ENCODE measurements around the gene CPA5. TPM values are rescaled to one million over a fixed set of nuclear protein-coding genes. Genes with fewer than 3 reads are reported as not detected.

The CPA5 gene
- total and polyA plus RNA-seq, 2 of the 8 experiments (the other 6 are each of a cell fraction or from before 2014, with no cell fraction given), result 0.12 TPM; not detected in 1

DNA sequence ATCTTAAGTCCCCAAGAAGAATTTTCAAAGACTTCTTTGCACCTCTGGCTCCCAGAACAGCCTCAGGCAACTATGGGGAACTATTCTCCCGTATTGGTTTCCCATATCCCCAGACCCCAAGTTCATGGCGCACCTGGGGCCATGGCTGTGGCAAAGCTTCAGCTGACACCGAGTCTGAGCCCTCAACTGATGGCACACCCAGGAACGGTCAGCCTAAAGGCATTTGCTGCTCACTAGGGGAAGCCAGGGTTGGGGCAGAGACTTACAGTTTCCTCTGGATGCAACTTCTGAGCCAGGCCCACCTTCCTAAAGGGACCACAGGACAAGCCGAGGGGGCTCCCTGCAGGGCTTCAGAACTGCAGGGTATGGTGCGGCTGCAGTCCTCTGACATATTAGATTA lies 21.9 kb downstream of the CPA5 start:
- DNase-seq (ENCODE audit: low read depth in 1 of 2, low spot score in 2 of 2) (no peak), FAIRE-seq (no peak)
- Histone ChIP-seq H2AK5ac (ENCODE audit: low read depth, low read length) (no peak overlapping the region), H3K79me2 (ENCODE audit: control insufficient read depth in 1 of 2, insufficient read depth in 2 of 2, low read length in 2 of 2) (no peaks in the 10 kb centered on the region), H3K27me3 (replicated peaks in 1 of 4; ENCODE audit: control insufficient read depth in 3 of 4, extremely low read depth in 1 of 4, insufficient read depth in 3 of 4, low read length in 3 of 4) (no peaks in the 10 kb centered on the region; a peak in 1 of 7 replicates), H3K4me2 (ENCODE audit: insufficient read depth in 1 of 2, low read depth in 2 of 2, low read length in 2 of 2) (no peak overlapping the region), H2BK5ac (ENCODE audit: low read depth, low read length) (no peak overlapping the region), H2BK15ac (ENCODE audit: low read length) (no peak overlapping the region), H3K4ac (replicated peaks; ENCODE audit: insufficient read length, low read depth, low read length) (no peak overlapping the region), H3K4me1 (replicated peaks in 1 of 4; ENCODE audit: control insufficient read depth in 3 of 4, insufficient read depth in 4 of 4, low read length in 3 of 4) (peaks cover 0 to 6% (median 0%) of the 10 kb centered on the region in 4 experiments; a peak in 2 of 7 replicates), H3K27ac (ENCODE audit: low read depth, low read length) (no peak overlapping the region), H3K23ac (ENCODE audit: insufficient read length) (no peak overlapping the region), H2BK120ac (replicated peaks; ENCODE audit: low read depth, low read length) (no peak overlapping the region), H2BK20ac (ENCODE audit: low read length) (no peak overlapping the region), H3K4me3 (ENCODE audit: extremely low read depth in 1 of 4, insufficient read depth in 2 of 4, low read depth in 3 of 4, low read length in 4 of 4) (no peak overlapping the region), H2BK12ac (ENCODE audit: low read depth, low read length) (no peak overlapping the region), H4K8ac (ENCODE audit: extremely low read depth, insufficient read depth, low read length) (no peak overlapping the region), H4K5ac (ENCODE audit: insufficient read length, low read depth, low read length) (no peak overlapping the region), H3K14ac (ENCODE audit: insufficient read length) (no peak overlapping the region), H3K36me3 (ENCODE audit: control insufficient read depth in 2 of 4, insufficient read depth in 4 of 4, low read length in 3 of 4) (no peaks in the 10 kb centered on the region), H3K18ac (ENCODE audit: extremely low read depth, low read length) (no peak overlapping the region), H3K56ac (replicated peaks; ENCODE audit: insufficient read length, low read depth, low read length) (no peak overlapping the region), H4K91ac (replicated peaks; ENCODE audit: insufficient read length, low read length) (peak overlapping the region; percentile 26), H2AFZ (ENCODE audit: low read length) (0 out of 2 replicates have a peak overlapping the region, but pooled peaks have one; percentile 22), H4K20me1 (replicated peaks in 1 of 2; ENCODE audit: control insufficient read depth in 1 of 2, insufficient read depth in 2 of 2, low read length in 2 of 2) (no peaks in the 10 kb centered on the region), H3K23me2 (ENCODE audit: low read depth, low read length) (no peaks in the 10 kb centered on the region), H3K79me1 (ENCODE audit: low read depth, low read length) (no peaks in the 10 kb centered on the region), H3K9ac (replicated peaks in 1 of 4; ENCODE audit: extremely low read depth in 1 of 4, low read depth in 3 of 4, low read length in 3 of 4) (no peak overlapping the region), H3K9me3 (ENCODE audit: insufficient read depth in 2 of 2, low read depth in 1 of 2, low read length in 1 of 2) (no peaks in the 10 kb centered on the region)
- WGBS, 2 experiments (ENCODE audit: extremely low coverage in 1 of 2, insufficient coverage in 1 of 2, insufficient read length in 1 of 2, insufficient replicate concordance in 2 of 2, low coverage in 1 of 2, low lambda C conversion rate in 2 of 2, missing lambda C conversion rate in 1 of 2), result 90% methylated on average over 6 of the region's 6 CpGs; no CpG with 5 or more reads in 1 of the 2 experiments
- POLR2A ChIA-PET (ENCODE audit: partially characterized antibody), result no interaction called here
- CTCF ChIA-PET (ENCODE audit: partially characterized antibody), result interaction anchor here (1.3 to 11.6 kb wide), 2 partner anchors 10 to 13 kb away, joined by 3 to 59 read pairs; partner anchors contain the start of gene CPA1
- TF ChIP-seq PHF8 (conservative IDR thresholded peaks at IDR 0.05; ENCODE audit: low read depth, low read length), result no peak
- no peak for TF ChIP-seq CHD1 (IDR thresholded peaks at IDR 0.05; ENCODE audit: low read depth, low read length)
- TF ChIP-seq SAP30 (IDR thresholded peaks at IDR 0.05; ENCODE audit: insufficient read depth, insufficient replicate concordance, low read length), result no peak
- no peak for TF ChIP-seq KDM1A (IDR thresholded peaks at IDR 0.05; ENCODE audit: borderline replicate concordance, low read length)
- TF ChIP-seq SP2 (IDR thresholded peaks at IDR 0.05; ENCODE audit: low read length), result no peak
- no peak for TF ChIP-seq NRF1 (IDR thresholded peaks at IDR 0.05; ENCODE audit: low read depth, low read length)
- no peak for TF ChIP-seq MAX (IDR thresholded peaks at IDR 0.05)

Measured in H1 (cell line).